Activated naive CD4-positive, alpha-beta T cell treated with anti-CD3 and anti-CD28 coated beads, Interleukin-2, amount 50 U/mL, for 72 hours (primary cell): Measurements from ENCODE around the gene PCNX3. TPM values are rescaled to one million over a fixed set of nuclear protein-coding genes. Genes with fewer than 3 reads are reported as not detected.

Source experiments
- ATAC-seq, 2 donors: fragments of 150-1000 bp; cut with Tn5 transposase; 2 replicates each; pipeline ENCODE4 v1.10.0; 2021; ENCODE audit warnings: mild to moderate bottlenecking in 2 of 2, moderate library complexity in 2 of 2
- DNase-seq, 2 donors: peaks; one replicate each; pipeline ENCODE4 v3.0.0; 2021 to 2022; ENCODE audit warnings: low spot score in 2 of 2
- H3K27ac Mint-ChIP-seq, 2 donors: one replicate each; pipeline ENCODE4 v1.8.0; 2022; ENCODE audit warnings: mild to moderate bottlenecking in 2 of 2, mixed read lengths in 2 of 2
- H3K36me3 Mint-ChIP-seq, 2 donors: one replicate each; pipeline ENCODE4 v1.8.0; 2022; ENCODE audit warnings: mixed read lengths in 2 of 2
- H3K9me3 Mint-ChIP-seq, 2 donors: one replicate each; pipeline ENCODE4 v1.8.0; 2022; ENCODE audit warnings: mixed read lengths in 2 of 2
- total RNA-seq, 2 donors: library from RNA; stranded (reverse); gene quantifications; one replicate each; pipeline ENCODE4 v1.2.3, GENCODE V29; 2022

PCNX3 gene
- total RNA-seq, 2 donors from 2014 or later = 34.8 to 48.1 TPM

- DNase-seq (no peak), ATAC-seq (no peak)
- Mint-ChIP-seq H3K36me3 (no peaks in the 10 kb centered on the region), H3K27ac (no peak overlapping the region), H3K9me3 (no peaks in the 10 kb centered on the region)
Measured at GRCh38 chr11:65591939-65592857, 23.4 kb upstream of the PCNX3 start.

DNA sequence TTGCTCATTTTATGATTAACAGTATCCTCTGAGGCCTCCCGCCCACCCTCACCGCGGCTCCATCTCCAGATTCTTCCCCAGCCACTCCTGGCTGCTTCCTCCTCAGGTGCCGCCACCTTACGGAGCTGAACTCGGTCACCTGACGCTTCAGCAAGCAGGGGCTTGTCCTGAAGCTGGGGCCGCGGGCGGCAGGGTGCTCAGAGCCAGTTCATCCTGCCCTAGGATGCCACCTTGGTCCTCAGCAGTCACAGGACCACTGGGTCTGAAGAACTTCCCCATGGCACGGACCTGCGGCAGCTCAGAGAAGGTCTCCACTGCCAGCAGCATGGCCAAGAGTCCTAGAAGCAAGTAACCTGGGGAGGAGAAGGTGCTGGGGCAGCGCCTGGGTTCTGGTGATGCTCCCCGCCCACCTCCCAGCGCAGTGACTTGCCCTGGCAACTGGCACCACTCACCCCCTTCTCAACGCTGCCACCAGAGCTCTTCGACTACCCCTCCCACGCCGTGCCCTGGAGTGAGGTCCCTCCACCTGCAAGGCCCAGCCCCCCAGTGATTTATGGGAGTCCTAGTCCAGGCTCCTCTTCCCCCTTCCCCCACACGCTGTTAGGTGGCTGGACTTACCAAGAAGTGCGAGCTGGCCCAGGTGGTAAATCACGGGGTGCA, 22.6 kb upstream of the PCNX3 start:
- no peak for ATAC-seq

GRCh38 chr11:65593518-65594414, 21.8 kb upstream of the PCNX3 start:
- H3K9me3 Mint-ChIP-seq = no peaks in the 10 kb centered on the region
- DNase-seq = peak in 1 of 2 donors; percentile 49
- ATAC-seq = peak; percentile 44 to 53
- H3K36me3 Mint-ChIP-seq = no peaks in the 10 kb centered on the region
- peak overlapping the region in 1 of 2 donors; percentile 22 for H3K27ac Mint-ChIP-seq

More for the DNA sequence above, 22.6 kb upstream of the PCNX3 start:
- DNase-seq = no peak
- Mint-ChIP-seq H3K9me3 (no peaks in the 10 kb centered on the region), H3K27ac (no peak overlapping the region), H3K36me3 (no peaks in the 10 kb centered on the region)

GRCh38 chr11:65595131-65595530, 20.4 kb upstream of the PCNX3 start:
- peak overlapping the region; percentile 70 for H3K27ac Mint-ChIP-seq
- H3K36me3 Mint-ChIP-seq = no peaks in the 10 kb centered on the region
- ATAC-seq = peak in 1 of 2 donors; percentile 17
- DNase-seq = no peak
- no peaks in the 10 kb centered on the region for H3K9me3 Mint-ChIP-seq

GRCh38 chr11:65595543-65596281, 19.9 kb upstream of the PCNX3 start, which contains the start of gene KCNK7:
Gene KCNK7, minus strand, starts transcription at chr11:65595800. Its CDS starts 28 bp downstream, at chr11:65595772.
- peak; percentile 3 to 20 for ATAC-seq
- Mint-ChIP-seq H3K27ac (peak within 1 kb of the TSS; percentile 70), H3K9me3 (no peaks in the 10 kb centered on the region)

GRCh38 chr11:65596520-65596919, 19.1 kb upstream of the PCNX3 start:
- peak overlapping the region in 1 of 2 donors; percentile 70 for H3K27ac Mint-ChIP-seq
- no peak for ATAC-seq
- H3K36me3 Mint-ChIP-seq = no peaks in the 10 kb centered on the region

More at GRCh38 chr11:65595543-65596281, 19.9 kb upstream of the PCNX3 start, which contains the start of gene KCNK7:
- H3K36me3 Mint-ChIP-seq = no peaks in the 10 kb centered on the region
- no peak for DNase-seq

GRCh38 chr11:65598258-65598699, 17.3 kb upstream of the PCNX3 start:
- no peak overlapping the region for H3K27ac Mint-ChIP-seq
- ATAC-seq (no peak), DNase-seq (no peak)
- no peaks in the 10 kb centered on the region for H3K9me3 Mint-ChIP-seq
- H3K36me3 Mint-ChIP-seq = peaks cover 0 to 1% of the 10 kb centered on the region in 2 donors

More at GRCh38 chr11:65596520-65596919, 19.1 kb upstream of the PCNX3 start:
- no peak for DNase-seq
- H3K9me3 Mint-ChIP-seq = no peaks in the 10 kb centered on the region

DNA sequence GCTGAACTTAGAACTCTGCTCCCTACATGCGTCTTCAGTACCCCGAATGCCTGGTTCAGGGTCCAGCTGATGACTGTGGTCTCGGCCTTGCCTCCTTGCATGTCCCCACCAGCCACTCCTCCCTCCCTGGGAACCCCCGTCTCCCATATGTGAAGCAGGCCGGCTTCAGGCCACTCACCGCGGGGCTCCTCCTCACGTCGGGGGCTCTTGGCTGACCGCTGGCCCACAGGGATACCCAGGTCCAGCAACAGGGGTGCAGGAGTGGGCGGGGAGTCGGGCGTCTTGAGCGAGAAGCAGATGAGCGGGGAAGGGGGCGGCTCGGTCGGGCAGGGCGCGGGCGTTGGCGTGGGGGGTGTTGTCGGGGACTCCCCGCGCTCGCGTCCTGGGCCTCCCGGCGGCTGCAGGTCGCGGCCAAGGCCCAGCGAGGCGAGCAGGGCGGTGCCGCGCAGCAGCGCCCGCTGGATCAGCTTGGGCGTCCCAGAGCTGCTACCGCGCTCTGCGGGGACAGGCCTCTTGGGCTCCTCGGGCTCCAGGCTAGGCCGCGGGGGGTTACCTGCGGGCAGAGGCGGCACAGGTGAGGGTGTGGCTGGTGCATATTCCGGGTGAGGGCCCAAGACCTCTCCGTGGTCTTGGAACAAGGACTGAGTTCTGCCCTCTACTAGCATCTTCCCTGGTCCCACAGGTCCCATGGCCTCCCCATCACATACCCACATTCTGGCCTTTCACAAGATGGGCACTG, 16.2 kb upstream of the PCNX3 start:
- H3K27ac Mint-ChIP-seq = no peak overlapping the region
- ATAC-seq (no peak), DNase-seq (no peak)
- no peaks in the 10 kb centered on the region for H3K9me3 Mint-ChIP-seq
- peaks cover 0 to 7% of the 10 kb centered on the region in 2 donors for H3K36me3 Mint-ChIP-seq

GRCh38 chr11:65599955-65600246, 15.7 kb upstream of the PCNX3 start:
- no peak overlapping the region for H3K27ac Mint-ChIP-seq

DNA sequence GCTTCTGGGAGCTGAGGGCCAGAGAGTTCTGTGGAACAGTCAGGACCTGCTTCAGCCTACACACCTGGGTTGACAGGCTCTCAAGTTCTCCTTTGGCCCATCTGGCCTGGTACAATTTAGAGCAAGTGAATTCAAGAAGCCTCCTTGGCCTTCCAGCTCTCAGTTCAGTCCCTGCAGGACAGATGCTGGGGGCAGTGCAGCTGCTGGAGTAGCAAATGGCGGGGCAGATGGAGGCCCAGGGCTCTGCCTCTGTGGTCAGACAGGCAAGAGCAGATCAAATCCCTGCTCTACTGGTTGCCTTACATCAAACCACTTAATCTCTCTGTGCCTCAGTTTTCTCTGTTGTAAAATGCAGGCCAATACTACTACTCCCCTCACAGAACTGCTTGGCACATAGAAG, 11.3 kb upstream of the PCNX3 start:
- ATAC-seq (no peak), DNase-seq (no peak)
- Mint-ChIP-seq H3K36me3 (peaks cover 0 to 7% of the 10 kb centered on the region in 2 donors), H3K27ac (peak overlapping the region; percentile 22 to 58), H3K9me3 (no peaks in the 10 kb centered on the region)

More at GRCh38 chr11:65599955-65600246, 15.7 kb upstream of the PCNX3 start:
- H3K36me3 Mint-ChIP-seq = peaks cover 0 to 7% of the 10 kb centered on the region in 2 donors
- H3K9me3 Mint-ChIP-seq = no peaks in the 10 kb centered on the region
- DNase-seq = no peak
- no peak for ATAC-seq

DNA sequence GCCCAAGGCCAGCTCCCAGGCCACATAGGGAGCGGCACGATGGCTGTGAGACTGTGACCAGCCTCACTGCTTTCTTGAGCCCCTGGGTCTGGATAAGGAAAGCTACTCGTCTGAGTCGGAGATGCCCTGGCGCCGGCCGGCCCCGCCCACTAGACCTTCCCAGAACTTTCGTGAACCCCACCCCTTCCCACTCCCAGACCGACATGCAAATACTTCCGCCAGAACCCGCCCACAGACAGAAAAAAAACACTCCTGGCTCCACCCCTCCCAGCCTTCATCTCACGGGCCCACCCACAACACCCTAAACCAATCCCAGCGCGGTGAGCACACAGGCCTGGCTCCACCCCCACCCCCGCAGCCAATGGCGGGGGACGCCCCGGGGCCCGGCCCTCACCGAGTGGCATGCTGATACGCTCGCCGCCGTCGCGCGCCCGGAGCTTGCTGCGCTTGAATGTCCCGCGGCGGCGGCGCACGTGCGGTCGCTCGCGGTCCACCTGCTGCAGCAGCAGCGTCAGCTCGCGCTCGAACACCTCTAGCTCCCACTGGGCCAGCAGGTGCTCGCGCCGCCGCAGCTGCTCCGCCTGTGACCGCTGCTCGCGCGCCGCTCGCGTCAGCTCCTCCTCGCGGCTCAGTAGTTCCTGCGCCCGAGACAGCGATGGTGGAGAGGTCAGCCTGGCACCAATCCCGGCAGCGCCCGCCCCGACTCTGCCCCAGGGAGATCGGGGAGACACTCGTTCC, 8.5 kb upstream of the PCNX3 start:
- DNase-seq = no peak
- Mint-ChIP-seq H3K36me3 (peaks cover 2 to 9% of the 10 kb centered on the region in 2 donors), H3K27ac (no peak overlapping the region), H3K9me3 (no peaks in the 10 kb centered on the region)
- peak in 1 of 2 donors; percentile 76 for ATAC-seq

DNA sequence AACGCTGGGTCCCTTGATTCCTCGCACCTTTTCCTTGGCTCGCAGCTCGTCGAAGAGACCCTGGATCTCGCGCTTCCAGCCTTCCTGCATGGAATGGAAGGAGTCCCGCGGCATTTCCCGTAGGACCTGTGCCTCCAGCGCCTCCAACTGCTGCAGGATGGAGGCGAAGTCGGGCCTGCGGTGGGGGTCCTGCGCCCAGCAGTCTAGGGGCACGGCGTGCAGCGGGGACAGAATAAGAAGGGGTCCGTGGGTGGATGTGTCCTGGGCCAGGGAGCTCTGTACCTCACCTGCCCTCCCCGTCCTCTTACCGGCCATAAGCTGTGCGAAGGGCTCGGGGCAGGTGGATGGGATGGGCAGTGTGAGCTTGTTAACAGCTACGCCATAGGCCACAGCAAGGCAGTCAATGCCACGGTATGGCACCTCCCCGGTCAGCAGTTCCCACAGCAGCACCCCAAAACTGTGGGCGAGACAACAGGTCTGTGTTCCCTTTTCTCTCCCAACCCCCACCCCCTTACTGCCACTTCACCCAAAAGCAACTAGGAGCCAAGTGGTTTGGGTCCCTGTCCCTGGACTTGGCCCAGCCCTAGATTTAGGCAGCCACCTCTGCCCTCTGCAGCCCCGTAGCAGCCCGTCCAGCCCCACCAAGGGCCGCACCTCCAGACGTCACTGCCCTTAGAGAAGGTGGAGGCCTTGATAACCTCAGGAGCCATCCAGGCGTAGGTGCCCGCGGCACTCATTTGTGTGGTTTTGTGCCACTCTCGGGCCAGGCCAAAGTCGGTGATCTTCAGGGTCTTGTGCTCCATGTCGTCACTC, 7.8 kb upstream of the PCNX3 start:
- no peak for ATAC-seq

DNA sequence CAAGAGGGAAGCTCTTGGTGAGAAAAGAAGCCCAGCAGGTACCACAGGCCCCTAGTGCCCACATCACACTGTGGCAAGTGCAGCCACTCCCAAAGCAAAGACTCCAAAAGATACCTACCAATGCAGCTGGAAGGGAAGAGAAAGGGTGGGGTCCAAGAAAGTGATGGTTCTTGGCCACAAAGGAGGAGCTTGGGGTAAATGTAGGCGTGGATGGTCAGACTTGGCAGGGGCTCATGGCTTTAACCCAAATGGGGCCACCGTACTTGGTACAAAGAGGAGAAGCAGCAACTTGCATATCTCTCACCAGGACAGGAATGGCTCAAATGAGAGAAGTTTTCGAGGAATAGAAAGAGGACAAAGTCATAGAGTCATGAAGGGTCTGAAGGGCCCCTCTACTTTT, 6.3 kb upstream of the PCNX3 start:
- no peak for ATAC-seq
- Mint-ChIP-seq H3K27ac (peak overlapping the region; percentile 64 to 73), H3K36me3 (peaks cover 18 to 19% of the 10 kb centered on the region in 2 donors), H3K9me3 (no peaks in the 10 kb centered on the region)
- DNase-seq = no peak

More for the DNA sequence above, 7.8 kb upstream of the PCNX3 start:
- no peaks in the 10 kb centered on the region for H3K9me3 Mint-ChIP-seq
- no peak for DNase-seq
- peak overlapping the region; percentile 64 to 77 for H3K27ac Mint-ChIP-seq
- H3K36me3 Mint-ChIP-seq = peaks cover 8 to 17% of the 10 kb centered on the region in 2 donors

GRCh38 chr11:65609665-65610064, 5.9 kb upstream of the PCNX3 start:
- DNase-seq (no peak), ATAC-seq (no peak)
- no peaks in the 10 kb centered on the region for H3K9me3 Mint-ChIP-seq
- H3K27ac Mint-ChIP-seq = peak overlapping the region; percentile 64 to 93
- H3K36me3 Mint-ChIP-seq = peaks cover 20 to 22% of the 10 kb centered on the region in 2 donors
